NT2/D1 (cell line): Measurements from ENCODE around the gene CASTOR1.
A peak's percentile ranks its signal among the peaks of the same experiment; 100 is the strongest.

ENCODE experiments used
- DNase-seq: peaks from one replicate; pipeline ENCODE4 v3.0.0-alpha.2; 2011; ENCODE audit warnings: low read depth, low spot score
- H3K27me3 ChIP-seq: 2 replicates; pipeline ENCODE4 v1.6.0; 2011; ENCODE audit warnings: mild to moderate bottlenecking; ENCODE audit not compliant: insufficient read length, insufficient read depth
- H3K36me3 ChIP-seq: 2 replicates; pipeline ENCODE4 v1.6.1; 2011; ENCODE audit warnings: mild to moderate bottlenecking, low read length, mixed read lengths; ENCODE audit not compliant: insufficient read depth, insufficient read length
- H3K4me1 ChIP-seq: 2 replicates; pipeline ENCODE4 v1.5.1; 2011; ENCODE audit not compliant: insufficient read depth, insufficient read length
- H3K4me3 ChIP-seq: 2 replicates; pipeline ENCODE4 v1.5.1; 2011; ENCODE audit warnings: low read depth; ENCODE audit not compliant: insufficient read length
- H3K9ac ChIP-seq: 2 replicates; pipeline ENCODE4 v1.6.0; 2011; ENCODE audit warnings: low read depth; ENCODE audit not compliant: insufficient read length
- H3K9me3 ChIP-seq: 2 replicates; pipeline ENCODE4 v1.5.1; 2011; ENCODE audit warnings: mild to moderate bottlenecking, low read length; ENCODE audit not compliant: insufficient read depth
- SUZ12 ChIP-seq: IDR thresholded peaks from 2 replicates; pipeline ENCODE4 v1.6.1; 2011; ENCODE audit not compliant: insufficient read length, insufficient read depth; ENCODE audit errors: extremely low read depth
- YY1 ChIP-seq: IDR thresholded peaks from 2 replicates; pipeline ENCODE4 v1.6.1; 2011; ENCODE audit not compliant: insufficient read length, insufficient read depth
- ZNF274 ChIP-seq: IDR thresholded peaks from 2 replicates; pipeline ENCODE4 v1.6.1; 2011; ENCODE audit warnings: mild to moderate bottlenecking, low read depth, low read length

Gene CASTOR1

GRCh38 chr22:30292069-30292970, 3.0 kb upstream of the CASTOR1 start:
- Histone ChIP-seq H3K9ac (no peak overlapping the region), H3K4me1 (peaks cover 17% of the 10 kb centered on the region), H3K9me3 (no peaks in the 10 kb centered on the region), H3K36me3 (peaks cover 56% of the 10 kb centered on the region), H3K27me3 (no peaks in the 10 kb centered on the region), H3K4me3 (no peak overlapping the region)
- TF ChIP-seq ZNF274, result no peak
- no peak for TF ChIP-seq YY1
- TF ChIP-seq SUZ12, result no peak
- DNase-seq, result no peak

DNA sequence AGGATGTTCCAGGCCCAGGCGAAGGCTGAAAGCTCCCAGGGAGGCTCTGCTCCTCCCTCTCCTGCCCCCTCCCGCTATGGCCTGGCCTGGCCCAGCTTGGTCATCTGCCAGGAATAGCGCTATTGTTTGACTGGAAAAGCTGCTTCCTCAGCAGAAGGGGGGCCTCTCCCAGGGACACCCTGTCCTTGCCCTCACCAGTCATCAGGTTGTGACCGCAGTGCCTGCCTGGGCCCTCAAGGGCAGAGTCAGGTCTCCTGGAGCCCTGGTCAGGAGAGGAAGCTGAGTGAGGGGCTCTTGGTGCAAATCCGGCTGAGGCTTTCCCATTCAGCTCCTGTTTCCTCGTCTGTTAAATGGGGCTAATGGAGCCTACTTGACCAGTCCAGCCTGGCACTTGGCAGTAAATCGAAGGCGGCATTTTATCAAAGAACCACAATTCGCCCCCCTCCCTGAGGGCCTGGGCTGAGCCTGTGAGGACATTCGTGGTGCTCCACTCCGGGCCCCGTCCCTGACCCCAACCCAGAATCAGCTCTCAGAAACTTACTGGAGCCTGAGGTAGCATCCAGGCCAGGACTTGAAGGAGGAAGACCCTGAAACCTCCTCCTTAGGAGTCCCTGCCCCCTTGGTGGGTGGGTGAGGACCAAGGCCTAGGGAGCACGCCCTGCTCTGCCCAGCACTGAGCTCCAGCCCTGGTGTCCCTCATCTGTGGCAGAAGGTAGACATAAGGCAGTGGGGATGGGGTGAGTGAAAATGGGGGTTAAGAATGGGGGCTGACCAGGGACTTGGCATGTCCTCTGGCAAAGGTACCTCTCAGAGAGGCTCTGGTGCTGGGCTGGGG, 2.0 kb upstream of the CASTOR1 start:
- Histone ChIP-seq H3K36me3 (peaks cover 55% of the 10 kb centered on the region), H3K9ac (no peak overlapping the region), H3K4me1 (peaks cover 20% of the 10 kb centered on the region), H3K27me3 (no peaks in the 10 kb centered on the region), H3K4me3 (no peak overlapping the region), H3K9me3 (no peaks in the 10 kb centered on the region)
- DNase-seq, result no peak
- TF ChIP-seq ZNF274 (no peak), SUZ12 (no peak), YY1 (no peak)

GRCh38 chr22:30290342-30291057, 1.2 kb upstream of the CASTOR1 start:
- peaks cover 55% of the 10 kb centered on the region for H3K36me3 ChIP-seq
- peaks cover 20% of the 10 kb centered on the region for H3K4me1 ChIP-seq
- peak overlapping the region; percentile 29 for H3K4me3 ChIP-seq
- TF ChIP-seq SUZ12 (no peak), YY1 (no peak), ZNF274 (no peak)
- H3K9ac ChIP-seq, result peak overlapping the region; percentile 72
- no peaks in the 10 kb centered on the region for H3K27me3 ChIP-seq
- no peak for DNase-seq
- no peaks in the 10 kb centered on the region for H3K9me3 ChIP-seq

DNA sequence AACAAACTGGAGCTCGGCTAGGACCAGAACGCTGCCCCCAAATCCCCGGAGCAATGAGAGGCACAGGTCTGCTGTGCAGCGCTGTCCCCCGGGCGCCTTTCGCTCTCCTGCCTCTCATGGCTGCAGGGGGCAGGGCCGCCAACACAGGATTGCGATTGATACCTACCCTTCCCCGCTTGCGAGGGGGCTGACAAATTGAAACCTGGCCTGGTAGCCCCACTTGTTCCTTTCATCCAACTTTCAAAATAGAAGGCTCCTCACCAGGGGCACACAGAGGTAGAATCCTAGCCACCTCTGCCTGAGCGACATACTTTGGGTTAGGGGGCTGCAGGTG, 642 bp upstream of the CASTOR1 start:
- peaks cover 20% of the 10 kb centered on the region for H3K4me1 ChIP-seq
- peaks cover 56% of the 10 kb centered on the region for H3K36me3 ChIP-seq
- peak overlapping the region; percentile 29 for H3K4me3 ChIP-seq
- DNase-seq, result no peak
- TF ChIP-seq ZNF274 (no peak), YY1 (no peak), SUZ12 (no peak)
- H3K9ac ChIP-seq, result peak overlapping the region; percentile 72
- H3K27me3 ChIP-seq, result no peaks in the 10 kb centered on the region
- H3K9me3 ChIP-seq, result no peaks in the 10 kb centered on the region

DNA sequence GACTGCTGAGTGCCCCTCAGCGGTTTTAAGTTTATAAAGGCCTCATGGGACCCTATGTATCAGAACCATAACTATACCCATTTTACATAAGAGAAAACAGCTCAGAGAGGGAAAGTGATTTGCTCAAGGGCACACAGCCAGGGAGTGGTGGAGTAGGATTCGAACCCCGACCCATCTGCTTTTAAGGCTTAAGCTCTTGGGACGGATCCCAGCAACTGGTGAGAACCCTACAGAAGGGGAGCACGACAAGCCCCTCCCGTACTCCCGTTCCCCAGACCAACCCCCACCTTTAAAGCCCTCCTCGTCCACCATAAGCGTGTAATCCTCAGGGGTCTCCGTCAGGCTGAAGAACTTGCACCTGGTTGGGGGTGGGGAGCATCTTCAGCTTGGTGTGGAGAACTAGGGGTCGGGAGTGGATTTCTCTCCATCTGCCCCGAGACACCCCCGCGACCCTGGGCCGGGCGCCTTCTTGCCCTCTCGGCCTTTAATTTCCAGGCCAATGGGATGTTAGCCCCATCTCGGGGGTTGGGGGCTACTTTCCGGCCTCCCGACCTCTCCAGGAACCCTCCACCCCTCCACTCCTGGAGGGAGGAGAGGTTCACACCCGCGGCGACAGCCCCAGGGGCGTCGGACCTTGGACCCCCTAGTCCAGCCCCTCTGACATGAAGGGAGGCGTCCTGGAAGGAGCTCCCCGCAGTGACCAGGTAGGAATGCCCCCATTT, 725 bp downstream of the CASTOR1 start:
- no peak for DNase-seq
- peak overlapping the region; percentile 79 for H3K9ac ChIP-seq
- H3K9me3 ChIP-seq, result no peaks in the 10 kb centered on the region
- no peaks in the 10 kb centered on the region for H3K27me3 ChIP-seq
- TF ChIP-seq SUZ12 (no peak), YY1 (no peak), ZNF274 (no peak)
- H3K4me3 ChIP-seq, result peak overlapping the region; percentile 49
- peaks cover 21% of the 10 kb centered on the region for H3K4me1 ChIP-seq
- H3K36me3 ChIP-seq, result peaks cover 48% of the 10 kb centered on the region

DNA sequence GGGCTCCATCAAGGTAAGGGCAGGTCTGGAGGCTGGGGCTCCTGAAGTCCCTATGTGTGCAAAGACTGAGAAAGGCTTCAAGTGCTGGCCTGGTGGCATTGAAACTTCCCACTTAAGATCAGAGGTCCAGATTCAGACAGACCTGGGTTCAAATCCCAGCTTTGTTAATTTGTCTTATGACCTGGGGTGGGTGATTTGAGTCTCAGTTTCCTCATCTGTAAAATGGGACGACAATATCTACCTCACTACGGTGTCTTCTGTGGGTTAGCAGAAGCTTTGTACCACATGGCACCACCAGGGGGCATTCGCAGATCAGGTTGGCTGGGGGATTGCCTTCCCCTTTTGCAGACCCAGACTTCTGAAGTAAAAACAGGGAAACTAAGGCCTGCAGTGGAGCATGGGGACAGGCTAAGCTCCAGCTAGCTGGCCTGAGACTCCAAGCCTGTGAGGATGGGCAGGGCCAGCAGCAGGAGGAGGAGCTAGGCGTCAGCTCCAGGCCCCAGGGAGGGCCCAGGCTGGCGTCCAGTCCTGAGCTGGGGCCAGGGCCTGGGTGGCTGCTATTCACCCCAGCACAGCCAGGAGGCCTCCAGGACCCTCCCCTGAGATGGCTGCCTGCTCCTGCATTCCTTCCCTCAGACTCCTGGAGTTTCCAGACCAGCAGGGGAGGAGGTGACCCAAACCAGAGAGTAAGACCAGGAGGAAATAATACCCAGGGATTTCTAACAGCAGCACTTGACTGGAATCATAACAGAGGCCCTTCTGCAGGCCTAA, 1.5 kb downstream of the CASTOR1 start:
- TF ChIP-seq YY1, result no peak
- TF ChIP-seq SUZ12, result no peak
- TF ChIP-seq ZNF274, result no peak
- no peak overlapping the region for H3K9ac ChIP-seq
- DNase-seq, result peak; percentile 66
- H3K36me3 ChIP-seq, result peaks cover 41% of the 10 kb centered on the region
- H3K9me3 ChIP-seq, result no peaks in the 10 kb centered on the region
- H3K4me3 ChIP-seq, result peak overlapping the region; percentile 49
- peaks cover 23% of the 10 kb centered on the region for H3K4me1 ChIP-seq
- H3K27me3 ChIP-seq, result no peaks in the 10 kb centered on the region
